ENCODE measurements around the gene MARK4.

Gene MARK4

DNA sequence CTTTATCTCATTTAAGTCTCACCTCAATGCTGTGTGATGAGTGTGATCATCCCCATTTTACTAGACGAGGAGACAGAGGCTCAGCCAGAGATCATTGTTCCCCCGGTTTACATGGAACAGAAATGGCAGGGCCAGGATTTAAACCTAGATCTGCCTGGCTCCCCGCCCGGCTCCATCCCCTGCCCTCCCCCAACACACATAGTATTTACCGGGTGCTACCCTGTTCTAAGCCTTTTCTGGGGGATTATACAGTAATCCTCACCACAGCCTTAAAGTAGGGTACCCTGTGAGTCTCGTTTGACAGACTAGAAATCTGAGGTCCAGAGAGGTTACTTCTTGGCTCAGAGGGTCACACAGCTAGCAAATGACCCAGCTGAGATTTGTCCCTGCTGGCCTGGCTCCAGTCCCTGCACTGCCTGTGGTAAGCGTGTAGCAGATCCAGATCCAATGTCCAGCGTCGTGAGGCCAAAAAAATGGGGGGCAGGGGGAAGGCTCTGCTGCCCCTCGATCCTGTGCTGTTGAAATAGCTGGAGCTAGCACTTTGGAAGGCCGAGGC is 85.7 kb downstream of the MARK4 start:
- no peak for TF ChIP-seq CTCF (IDR thresholded peaks at IDR 0.05; ENCODE audit: borderline replicate concordance, insufficient read depth, low read depth, low read length)
- no peak overlapping the region for H3K4me3 ChIP-seq (ENCODE audit: low read depth, low read length)

GRCh38 chr19:45339629-45340028 is 88.6 kb downstream of the MARK4 start:
- no peak overlapping the region for H3K4me3 ChIP-seq (ENCODE audit: low read depth, low read length)
- TF ChIP-seq CTCF (IDR thresholded peaks at IDR 0.05; ENCODE audit: borderline replicate concordance, insufficient read depth, low read depth, low read length), result no peak

- no peak for TF ChIP-seq CTCF (IDR thresholded peaks at IDR 0.05; ENCODE audit: borderline replicate concordance, insufficient read depth, low read depth, low read length)
- no peak within 1 kb of the TSS for H3K4me3 ChIP-seq (ENCODE audit: low read depth, low read length)
Observed at GRCh38 chr19:45340232-45340898, 89.3 kb downstream of the MARK4 start, which contains the start of gene KLC3. Gene KLC3, plus strand, starts transcription at chr19:45340750. Its CDS starts 4,792 bp downstream, at chr19:45345542.

- H3K4me3 ChIP-seq (ENCODE audit: low read depth, low read length), result no peak overlapping the region
- TF ChIP-seq CTCF (IDR thresholded peaks at IDR 0.05; ENCODE audit: borderline replicate concordance, insufficient read depth, low read depth, low read length), result no peak
Observed at GRCh38 chr19:45340899-45341453, 89.9 kb downstream of the MARK4 start.

- H3K4me3 ChIP-seq (ENCODE audit: low read depth, low read length), result no peak overlapping the region
- no peak for TF ChIP-seq CTCF (IDR thresholded peaks at IDR 0.05; ENCODE audit: borderline replicate concordance, insufficient read depth, low read depth, low read length)
Observed at GRCh38 chr19:45342911-45343310, 91.8 kb downstream of the MARK4 start.

- no peak for TF ChIP-seq CTCF (IDR thresholded peaks at IDR 0.05; ENCODE audit: borderline replicate concordance, insufficient read depth, low read depth, low read length)
- no peak overlapping the region for H3K4me3 ChIP-seq (ENCODE audit: low read depth, low read length)
Observed at GRCh38 chr19:45344621-45345505, 93.8 kb downstream of the MARK4 start.
